Activated T-helper 1 cell treated with anti-CD3 and anti-CD28 coated beads, Interleukin-12 subunit alpha, Interleukin-12 subunit beta, Interleukin-2, Interleukin-4 antibody, amounts not matched to agents 30 ng/mL and 10 ng/mL and 1 ng/mL, durations not matched to agents 14 hours and 24 hours and 36 hours (primary cell): ENCODE results near the gene TNFRSF17. TPM values are rescaled to one million over a fixed set of nuclear protein-coding genes. Genes with fewer than 3 reads are reported as not detected.
"Not testable (repeated sequence)": the region's sequence is repeated elsewhere in the genome, so short reads cannot be mapped to it uniquely, and the experiment has no call there.

Source experiments
- DNase-seq: peaks from one replicate; pipeline ENCODE4 v3.0.0; 2021; ENCODE audit warnings: low spot score
- H3K27ac Mint-ChIP-seq: one replicate; pipeline ENCODE4 v1.8.0; 2021; ENCODE audit warnings: mild to moderate bottlenecking, mixed read lengths
- H3K27me3 Mint-ChIP-seq: one replicate; pipeline ENCODE4 v1.8.0; 2022; ENCODE audit warnings: mild to moderate bottlenecking, moderate library complexity, mixed read lengths; ENCODE audit not compliant: insufficient read depth
- H3K36me3 Mint-ChIP-seq: one replicate; pipeline ENCODE4 v1.8.0; 2021; ENCODE audit warnings: low read depth, mixed read lengths
- H3K4me1 Mint-ChIP-seq: one replicate; pipeline ENCODE4 v1.8.0; 2021; ENCODE audit warnings: low read depth, mixed read lengths
- H3K4me3 Mint-ChIP-seq: one replicate; pipeline ENCODE4 v1.8.0; 2021; ENCODE audit warnings: mild to moderate bottlenecking, moderate library complexity, mixed read lengths
- H3K9me3 Mint-ChIP-seq: one replicate; pipeline ENCODE4 v1.8.0; 2021; ENCODE audit warnings: mixed read lengths
- intact Hi-C: fragments of 100-400 bp; cut with micrococcal nuclease; formaldehyde crosslinking; loops from one replicate; pipeline ENCODE4 v1.15.1; 2024
- total RNA-seq: library from RNA; stranded (reverse); gene quantifications from 2 replicates; pipeline ENCODE4 v1.2.3, GENCODE V29; 2022

TNFRSF17 gene
- total RNA-seq = not detected in 2 replicates

DNA sequence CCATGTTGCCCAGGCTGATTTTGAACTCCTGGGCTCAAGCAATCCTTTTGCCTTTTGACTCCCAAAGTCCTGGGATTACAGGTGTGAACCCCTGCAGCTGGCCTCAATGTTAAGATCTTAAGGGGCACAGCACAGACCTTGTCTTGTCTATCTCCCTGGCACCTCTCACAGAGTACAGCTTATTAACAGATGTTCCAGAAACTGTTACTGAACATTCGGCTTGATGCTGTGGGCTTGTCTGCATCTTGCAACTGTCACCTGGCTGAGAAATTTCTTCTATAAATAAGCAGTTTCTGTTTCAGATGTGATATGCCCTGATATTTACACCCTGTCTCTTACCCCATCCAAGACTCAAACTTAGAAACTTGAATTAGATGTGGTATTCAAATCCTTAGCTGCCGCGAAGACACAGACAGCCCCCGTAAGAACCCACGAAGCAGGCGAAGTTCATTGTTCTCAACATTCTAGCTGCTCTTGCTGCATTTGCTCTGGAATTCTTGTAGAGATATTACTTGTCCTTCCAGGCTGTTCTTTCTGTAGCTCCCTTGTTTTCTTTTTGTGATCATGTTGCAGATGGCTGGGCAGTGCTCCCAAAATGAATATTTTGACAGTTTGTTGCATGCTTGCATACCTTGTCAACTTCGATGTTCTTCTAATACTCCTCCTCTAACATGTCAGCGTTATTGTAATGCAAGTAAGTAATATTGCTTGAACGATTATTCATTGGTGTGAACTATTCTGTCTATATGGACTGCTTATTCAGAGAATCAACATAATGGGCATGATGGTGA is at the start of gene TNFRSF17:
TSS of gene TNFRSF17 (plus strand) at position 450 of the 791 bp plus-strand sequence. CDS start at position 565, 115 bp downstream.
- no peaks in the 10 kb centered on the region for H3K36me3 Mint-ChIP-seq

DNA sequence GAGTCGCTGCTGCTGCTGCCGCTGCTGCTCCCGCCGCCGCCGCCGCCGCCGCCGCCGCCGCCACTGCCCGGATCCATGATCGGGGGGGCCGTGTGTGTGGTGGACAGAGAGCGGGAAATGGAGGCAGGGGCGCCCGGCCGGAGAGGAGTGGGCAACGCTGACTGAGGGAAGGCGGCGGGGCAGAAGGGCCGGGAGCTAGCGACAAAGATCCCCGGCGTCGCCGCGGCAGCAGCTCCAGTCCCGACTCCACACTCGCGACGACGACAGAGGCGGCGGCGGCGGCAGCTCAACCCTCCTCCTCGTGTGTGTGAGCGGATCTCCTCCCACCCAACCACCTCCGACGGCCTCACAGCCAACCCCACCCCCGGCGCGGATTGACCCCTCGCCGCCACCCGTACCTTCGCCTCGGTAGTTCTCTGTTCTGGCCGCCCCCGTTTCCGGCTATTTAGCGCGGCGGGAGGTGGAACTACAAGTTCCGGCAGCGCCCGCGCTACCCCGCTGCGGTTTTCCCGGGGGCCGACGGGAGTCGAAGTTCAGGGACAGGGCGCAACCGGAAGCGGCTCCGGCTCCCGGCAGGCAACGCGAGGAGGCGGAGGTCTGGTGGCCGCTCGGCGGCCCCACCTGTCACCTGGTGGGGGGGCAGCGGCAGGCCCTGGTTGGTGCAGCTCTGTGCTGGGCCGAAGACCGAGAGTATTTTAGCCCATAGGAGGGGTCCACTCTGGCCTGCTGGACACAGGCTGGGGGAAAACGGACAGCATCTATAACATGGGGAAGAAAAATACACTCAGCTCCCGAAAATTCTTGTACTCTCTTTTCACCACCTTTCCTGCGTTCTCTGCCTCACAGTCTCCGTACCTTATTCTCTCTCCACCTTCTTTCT is 49.1 kb upstream of the TNFRSF17 start, which contains the start of gene GSPT1:
TSS of gene GSPT1 (minus strand) at position 313 of the 880 bp plus-strand sequence. CDS start at position 77, 236 bp downstream.
- peak within 1 kb of the TSS; percentile 91 for H3K4me3 Mint-ChIP-seq
- DNase-seq = peak; percentile 99
- H3K27me3 Mint-ChIP-seq = peaks cover 8% of the 10 kb centered on the region
- intact Hi-C loops = loop anchor here (1.0 to 10.0 kb wide), 11 partner anchors 60 to 974 kb away; partner anchors contain the start of genes CPPED1, DEXI, RSL1D1 and SNX29
- peak within 1 kb of the TSS; percentile 94 for H3K27ac Mint-ChIP-seq
- no peaks in the 10 kb centered on the region for H3K9me3 Mint-ChIP-seq
- H3K4me1 Mint-ChIP-seq = peaks cover 32% of the 10 kb centered on the region
- H3K36me3 Mint-ChIP-seq = peaks cover 15% of the 10 kb centered on the region

More for the DNA sequence above, at the start of gene TNFRSF17:
- DNase-seq = no peak
- H3K4me1 Mint-ChIP-seq = no peaks in the 10 kb centered on the region
- intact Hi-C loops = no loop called here
- peaks cover 4% of the 10 kb centered on the region for H3K27me3 Mint-ChIP-seq
- H3K9me3 Mint-ChIP-seq = no peaks in the 10 kb centered on the region
- H3K27ac Mint-ChIP-seq = no peak within 1 kb of the TSS
- no peak within 1 kb of the TSS for H3K4me3 Mint-ChIP-seq

DNA sequence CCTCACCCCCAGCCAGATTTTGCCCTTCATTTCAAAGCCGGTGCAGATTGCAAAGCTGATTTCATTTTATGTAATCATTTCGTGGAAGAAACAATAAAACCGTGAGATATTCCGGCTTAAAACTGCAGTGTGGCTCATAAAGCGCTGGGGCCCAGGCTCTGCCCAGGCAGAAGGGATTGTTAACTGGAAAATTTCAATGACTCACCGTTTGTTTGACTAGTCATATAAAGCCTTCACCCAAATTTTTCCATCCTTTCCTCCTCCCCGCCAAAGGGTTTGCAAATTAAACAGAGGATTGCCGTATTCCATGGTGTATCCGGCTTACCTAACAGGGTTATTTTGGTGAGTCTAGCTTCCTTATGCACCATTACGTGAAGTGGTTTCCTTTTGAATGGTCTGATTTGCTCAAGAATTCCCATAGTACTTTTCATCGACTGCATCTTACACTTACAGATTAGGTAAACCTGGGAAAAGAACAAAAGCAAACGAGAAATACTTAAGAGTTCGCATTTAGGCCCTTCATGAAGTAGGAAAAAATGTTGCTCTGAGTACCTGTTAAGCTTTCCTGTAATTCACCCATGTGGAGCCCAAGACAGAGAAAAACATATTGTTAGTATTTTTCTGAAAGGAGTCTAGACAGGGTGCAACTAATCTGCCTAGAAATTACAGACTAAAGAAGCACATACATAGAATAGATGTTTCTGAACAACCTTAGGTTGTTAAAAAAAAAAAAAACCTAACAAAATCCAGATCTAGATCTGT is 48.3 kb upstream of the TNFRSF17 start:
- Mint-ChIP-seq H3K27ac (peak overlapping the region; percentile 89), H3K4me1 (peaks cover 32% of the 10 kb centered on the region), H3K27me3 (peaks cover 8% of the 10 kb centered on the region), H3K9me3 (no peaks in the 10 kb centered on the region), H3K4me3 (peak overlapping the region; percentile 89), H3K36me3 (peaks cover 15% of the 10 kb centered on the region)
- intact Hi-C loops = loop anchor here (1.0 to 10.0 kb wide), 10 partner anchors 60 to 974 kb away; partner anchors contain the start of genes CPPED1, DEXI, RSL1D1 and SNX29
- DNase-seq = no peak

DNA sequence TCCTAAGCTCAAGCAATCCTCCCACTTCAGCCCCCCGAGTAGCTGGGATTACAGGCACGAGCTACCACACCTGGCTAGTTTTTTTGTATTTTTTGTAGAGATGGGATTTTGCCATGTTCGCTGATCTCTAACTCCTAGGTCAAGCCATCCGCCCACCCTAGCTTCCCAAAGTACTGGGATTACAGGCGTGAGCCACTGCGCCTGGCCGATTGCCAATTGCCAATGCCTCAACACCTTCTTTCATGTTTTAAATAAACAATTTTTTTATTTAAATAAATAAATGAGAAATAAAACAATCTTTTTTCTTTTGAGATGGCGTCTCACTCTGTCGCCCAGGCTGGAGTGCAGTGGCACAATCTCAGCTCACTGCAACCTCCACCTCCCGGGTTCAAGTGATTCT is 41.0 kb upstream of the TNFRSF17 start:
- H3K36me3 Mint-ChIP-seq, H3K27me3 Mint-ChIP-seq, intact Hi-C loops, H3K9me3 Mint-ChIP-seq, H3K27ac Mint-ChIP-seq, H3K4me3 Mint-ChIP-seq, DNase-seq, H3K4me1 Mint-ChIP-seq: not testable (repeated sequence)

DNA sequence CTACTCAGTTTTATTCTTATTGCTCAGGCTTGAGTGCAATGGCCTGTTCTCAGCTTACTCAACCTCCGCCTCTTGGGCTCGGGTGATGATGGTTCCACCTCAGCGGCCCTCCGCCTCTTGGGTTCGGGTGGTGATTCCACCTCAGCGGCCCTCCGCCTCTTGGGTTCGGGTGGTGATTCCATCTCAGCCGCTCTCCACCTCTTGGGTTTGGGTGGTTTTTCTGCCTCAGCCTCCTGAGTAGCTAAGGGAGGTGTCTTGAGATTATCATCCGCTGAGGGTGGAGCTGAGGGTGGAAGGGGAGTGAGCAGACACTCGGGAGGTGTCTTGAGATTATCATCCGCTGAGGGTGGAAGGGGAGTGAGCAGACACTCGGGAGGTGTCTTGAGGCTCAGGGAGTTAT is 37.7 kb upstream of the TNFRSF17 start:
- H3K4me3 Mint-ChIP-seq, H3K4me1 Mint-ChIP-seq, H3K27me3 Mint-ChIP-seq, H3K36me3 Mint-ChIP-seq, DNase-seq, intact Hi-C loops, H3K27ac Mint-ChIP-seq, H3K9me3 Mint-ChIP-seq: not testable (repeated sequence)

- H3K9me3 Mint-ChIP-seq, H3K4me1 Mint-ChIP-seq, H3K27me3 Mint-ChIP-seq, H3K36me3 Mint-ChIP-seq, intact Hi-C loops, H3K27ac Mint-ChIP-seq, H3K4me3 Mint-ChIP-seq, DNase-seq: not testable (repeated sequence)
Observed at GRCh38 chr16:11941945-11942344, 23.1 kb upstream of the TNFRSF17 start, which contains the start of gene NPIPB2. TSS of gene NPIPB2 (minus strand) at chr16:11942045. CDS start at chr16:11942045, 0 bp downstream.

DNA sequence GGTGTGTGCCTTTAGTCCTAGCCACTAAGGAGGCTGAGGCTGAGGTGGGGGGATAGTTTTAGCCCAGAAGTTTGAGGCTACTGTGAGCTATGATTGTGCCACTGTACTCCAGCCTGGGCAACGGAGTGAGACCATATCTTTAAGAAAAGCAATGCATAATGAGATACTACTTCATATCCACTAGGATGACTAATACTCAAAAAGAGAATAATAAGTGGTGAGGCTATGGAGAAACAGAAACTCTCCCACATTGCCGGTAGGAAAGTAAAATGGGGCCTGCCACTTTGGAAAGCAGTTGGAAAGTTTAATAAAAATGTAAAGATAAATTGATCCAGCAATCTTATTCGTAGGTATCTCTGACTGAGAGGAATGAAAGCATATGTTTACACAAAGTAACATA is 18.6 kb upstream of the TNFRSF17 start:
- no peaks in the 10 kb centered on the region for H3K27me3 Mint-ChIP-seq
- no peaks in the 10 kb centered on the region for H3K36me3 Mint-ChIP-seq
- H3K4me1 Mint-ChIP-seq = no peaks in the 10 kb centered on the region
- no peak overlapping the region for H3K27ac Mint-ChIP-seq
- no peak overlapping the region for H3K4me3 Mint-ChIP-seq
- H3K9me3 Mint-ChIP-seq = no peaks in the 10 kb centered on the region
- no peak for DNase-seq
- intact Hi-C loops = no loop called here

GRCh38 chr16:11948819-11949218 is 16.2 kb upstream of the TNFRSF17 start:
- no peak overlapping the region for H3K4me3 Mint-ChIP-seq
- no peaks in the 10 kb centered on the region for H3K9me3 Mint-ChIP-seq
- H3K4me1 Mint-ChIP-seq = no peaks in the 10 kb centered on the region
- H3K36me3 Mint-ChIP-seq = no peaks in the 10 kb centered on the region
- DNase-seq = no peak
- H3K27me3 Mint-ChIP-seq = no peaks in the 10 kb centered on the region
- H3K27ac Mint-ChIP-seq = no peak overlapping the region
- intact Hi-C loops = no loop called here

DNA sequence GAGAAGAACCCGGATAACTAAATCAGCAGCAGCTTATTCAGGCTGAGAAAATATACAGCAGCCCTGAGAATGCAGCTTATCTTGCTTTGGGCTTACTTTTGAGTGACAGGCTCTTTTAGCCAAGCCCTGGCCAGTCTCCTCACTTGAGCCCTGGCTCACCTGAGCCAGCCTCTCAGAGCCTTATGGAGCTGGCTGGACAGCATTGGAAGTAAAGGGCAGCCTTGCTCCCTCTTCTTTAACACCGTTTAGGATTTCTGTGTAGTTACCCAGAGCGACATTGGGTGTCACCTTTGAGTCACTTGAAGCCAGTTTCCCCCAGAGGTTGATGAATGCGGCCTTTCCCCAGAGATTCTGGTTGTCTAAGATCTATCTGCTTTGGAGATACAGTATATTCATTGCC is 15.5 kb upstream of the TNFRSF17 start:
- no peaks in the 10 kb centered on the region for H3K9me3 Mint-ChIP-seq
- no peak overlapping the region for H3K27ac Mint-ChIP-seq
- no peaks in the 10 kb centered on the region for H3K4me1 Mint-ChIP-seq
- H3K27me3 Mint-ChIP-seq = no peaks in the 10 kb centered on the region
- no peak overlapping the region for H3K4me3 Mint-ChIP-seq
- H3K36me3 Mint-ChIP-seq = no peaks in the 10 kb centered on the region
- intact Hi-C loops = no loop called here
- no peak for DNase-seq

GRCh38 chr16:11950388-11950787 is 14.6 kb upstream of the TNFRSF17 start:
- intact Hi-C loops = no loop called here
- H3K27me3 Mint-ChIP-seq = no peaks in the 10 kb centered on the region
- no peaks in the 10 kb centered on the region for H3K9me3 Mint-ChIP-seq
- no peaks in the 10 kb centered on the region for H3K4me1 Mint-ChIP-seq
- H3K4me3 Mint-ChIP-seq = no peak overlapping the region
- no peak overlapping the region for H3K27ac Mint-ChIP-seq
- H3K36me3 Mint-ChIP-seq = no peaks in the 10 kb centered on the region
- no peak for DNase-seq

- intact Hi-C loops, H3K4me3 Mint-ChIP-seq, H3K27ac Mint-ChIP-seq: not testable (repeated sequence)
Observed at GRCh38 chr16:11953576-11953975, 11.4 kb upstream of the TNFRSF17 start.

DNA sequence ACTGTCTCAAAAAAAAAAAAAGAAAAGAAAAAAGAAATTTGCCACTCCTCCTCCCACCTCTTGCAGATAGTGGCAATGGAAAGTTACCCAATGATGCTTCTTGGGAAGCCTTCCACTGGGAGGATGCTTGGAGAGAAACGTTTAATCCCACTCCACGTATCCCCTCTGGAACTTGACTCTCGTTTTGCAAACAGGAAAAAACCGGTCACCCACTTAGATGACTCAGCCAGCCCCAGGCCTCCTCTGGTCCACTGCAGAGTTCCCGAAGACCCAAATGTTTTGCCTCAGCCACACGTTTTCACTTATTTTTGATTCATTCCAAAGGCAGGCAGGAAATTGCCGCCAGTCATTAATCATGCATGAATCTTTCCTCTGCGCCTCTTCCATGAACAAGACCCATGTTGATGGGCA is 9.3 kb upstream of the TNFRSF17 start:
- Mint-ChIP-seq H3K4me1 (no peaks in the 10 kb centered on the region), H3K27me3 (no peaks in the 10 kb centered on the region), H3K4me3 (no peak overlapping the region), H3K9me3 (no peaks in the 10 kb centered on the region), H3K27ac (no peak overlapping the region), H3K36me3 (no peaks in the 10 kb centered on the region)
- no peak for DNase-seq
- intact Hi-C loops = no loop called here

More at GRCh38 chr16:11953576-11953975, 11.4 kb upstream of the TNFRSF17 start:
- not testable (repeated sequence) for DNase-seq, H3K4me1 Mint-ChIP-seq, H3K36me3 Mint-ChIP-seq, H3K9me3 Mint-ChIP-seq, H3K27me3 Mint-ChIP-seq
